Motor neuron (in vitro differentiated cells): Measurements from ENCODE around the gene OCA2. TPM values are rescaled to one million over a fixed set of nuclear protein-coding genes. Genes with fewer than 3 reads are reported as not detected.
A peak's percentile ranks its signal among the peaks of the same experiment; 100 is the strongest.

Experiments
- ATAC-seq, 8 experiments: fragments of 200-7000 bp; cut with Tn5 transposase; replicated peaks in 6 of 8; 2 replicates each; pipeline ENCODE4 v1.8.0; 2021; ENCODE audit warnings: mild to moderate bottlenecking in 8 of 8, moderate library complexity in 8 of 8
- H3K27ac ChIP-seq, 2 donors: fragments of 250-450 bp; sonication (Bioruptor Pico); 2 replicates each; pipeline ENCODE4 v1.9.0; 2021; ENCODE audit warnings: antibody characterized with exemption in 2 of 2, mild to moderate bottlenecking in 2 of 2, moderate library complexity in 1 of 2
- H3K4me1 ChIP-seq, 2 donors: fragments of 250-450 bp; sonication (Bioruptor Pico); replicated peaks in 1 of 2; 2 replicates each; pipeline ENCODE4 v1.6.1; 2021; ENCODE audit warnings: antibody characterized with exemption in 2 of 2, mild to moderate bottlenecking in 2 of 2, moderate library complexity in 1 of 2
- H3K4me3 ChIP-seq, 5 donors: fragments of 250-450 bp; sonication (Bioruptor Pico); 2 replicates each; pipeline ENCODE4 v1.9.0; 2021; ENCODE audit warnings: antibody characterized with exemption in 5 of 5, mild to moderate bottlenecking in 5 of 5, moderate library complexity in 4 of 5
- WGBS, 10 experiments: fragments of 450-650 bp; shearing (Covaris generic); methylation state at CpG; one replicate each; pipeline ENCODE4 v1.0.0; 2022; 5-methylcytosine and 5-hydroxymethylcytosine counted together
- in situ Hi-C, 9 experiments: fragments of 400-800 bp; cut with MboI; loops; one replicate each; pipeline ENCODE4 v1.15.0; 2021; ENCODE audit warnings: low sequenced_read_pairs in 9 of 9, low pct_unique_long_range_greater_than_20kb in 2 of 9; ENCODE audit not compliant: unreplicated experiment in 9 of 9
- total RNA-seq, 8 experiments: library from RNA; unstranded; fragments of 300-600 nt; gene quantifications; 2 replicates each; pipeline versions ENCODE4 v1.2.3 to v1.2.4, GENCODE V29; 2022

Gene OCA2
- total RNA-seq, 8 experiments from 2014 or later, result 0.16 to 1.9 (median 0.29) TPM; not detected in 2

GRCh38 chr15:28082891-28083684 lies 16.0 kb downstream of the OCA2 start:
- WGBS, 10 experiments, result 45 to 87% (median 67%) methylated on average over 1 to 8 of the region's 11 CpGs; no CpG with 5 or more reads in 1 of the 10 experiments
- peaks cover 2 to 3% of the 10 kb centered on the region in 2 donors for H3K4me1 ChIP-seq
- in situ Hi-C loops, result no loop called here
- peak in 1 of 8 experiments; percentile 1 for ATAC-seq
- no peak overlapping the region for H3K27ac ChIP-seq
- no peak overlapping the region for H3K4me3 ChIP-seq

- H3K4me3 ChIP-seq, result no peak overlapping the region
- 57 to 100% (median 93%) methylated on average over 1 to 10 of the region's 20 CpGs; no CpG with 5 or more reads in 5 of the 10 experiments for WGBS, 10 experiments
- in situ Hi-C loops, result no loop called here
- H3K27ac ChIP-seq, result no peak overlapping the region
- H3K4me1 ChIP-seq, result peaks cover 2 to 3% of the 10 kb centered on the region in 2 donors
- no peak for ATAC-seq
Measured at GRCh38 chr15:28081594-28081993, 17.5 kb downstream of the OCA2 start.

- Histone ChIP-seq H3K27ac (no peak overlapping the region), H3K4me1 (peaks cover 2 to 3% of the 10 kb centered on the region in 2 donors), H3K4me3 (no peak overlapping the region)
- ATAC-seq, result peak; percentile 60 to 98 (median 77)
- in situ Hi-C loops, result no loop called here
- WGBS, 10 experiments, result 0 to 80% (median 46%) methylated on average over 1 to 8 of the region's 8 CpGs; no CpG with 5 or more reads in 2 of the 10 experiments
Measured at GRCh38 chr15:28080386-28080785, 18.7 kb downstream of the OCA2 start.

GRCh38 chr15:28079313-28079969 lies 19.7 kb downstream of the OCA2 start:
- in situ Hi-C loops, result no loop called here
- Histone ChIP-seq H3K27ac (no peak overlapping the region), H3K4me3 (no peak overlapping the region), H3K4me1 (peaks cover 2 to 3% of the 10 kb centered on the region in 2 donors)
- WGBS, 10 experiments, result 83 to 100% (median 96%) methylated on average over 1 to 2 of the region's 9 CpGs; no CpG with 5 or more reads in 6 of the 10 experiments
- ATAC-seq, result no peak

GRCh38 chr15:28078191-28078719 lies 20.9 kb downstream of the OCA2 start:
- Histone ChIP-seq H3K27ac (no peak overlapping the region), H3K4me1 (peaks cover 2 to 3% of the 10 kb centered on the region in 2 donors), H3K4me3 (no peak overlapping the region)
- in situ Hi-C loops, result no loop called here
- peak in 2 of 8 experiments; percentile 31 to 39 for ATAC-seq
- WGBS, 10 experiments, result 33% methylated on average over 1 of the region's 1 CpG; no CpG with 5 or more reads in 9 of the 10 experiments

- ATAC-seq, result peak in 1 of 8 experiments; percentile 10
- peaks cover 2 to 3% of the 10 kb centered on the region in 2 donors for H3K4me1 ChIP-seq
- 0 to 100% (median 56%) methylated on average over 1 of the region's 1 CpG; no CpG with 5 or more reads in 2 of the 10 experiments for WGBS, 10 experiments
- H3K4me3 ChIP-seq, result no peak overlapping the region
- no peak overlapping the region for H3K27ac ChIP-seq
- in situ Hi-C loops, result no loop called here
Measured at GRCh38 chr15:28075573-28075972, 23.5 kb downstream of the OCA2 start.

- H3K4me3 ChIP-seq, result no peak overlapping the region
- 40 to 100% (median 73%) methylated on average over 1 of the region's 1 CpG; no CpG with 5 or more reads in 4 of the 10 experiments for WGBS, 10 experiments
- in situ Hi-C loops, result no loop called here
- no peak overlapping the region for H3K27ac ChIP-seq
- no peaks in the 10 kb centered on the region for H3K4me1 ChIP-seq
- ATAC-seq, result no peak
Measured at GRCh38 chr15:28068930-28069329, 30.2 kb downstream of the OCA2 start.

- H3K4me1 ChIP-seq, result no peaks in the 10 kb centered on the region
- no peak overlapping the region for H3K4me3 ChIP-seq
- in situ Hi-C loops, result no loop called here
- H3K27ac ChIP-seq, result no peak overlapping the region
- WGBS, 10 experiments, result 6 to 71% (median 26%) methylated on average over 1 to 3 of the region's 3 CpGs; no CpG with 5 or more reads in 2 of the 10 experiments
- ATAC-seq, result no peak
Measured at GRCh38 chr15:28066231-28066630, 32.9 kb downstream of the OCA2 start.

GRCh38 chr15:28060005-28060404 lies 39.1 kb downstream of the OCA2 start:
- Histone ChIP-seq H3K4me3 (no peak overlapping the region), H3K27ac (no peak overlapping the region), H3K4me1 (no peaks in the 10 kb centered on the region)
- WGBS, 10 experiments, result 58 to 100% (median 96%) methylated on average over 1 to 3 of the region's 8 CpGs; no CpG with 5 or more reads in 4 of the 10 experiments
- ATAC-seq, result no peak
- in situ Hi-C loops, result no loop called here

- ATAC-seq, result no peak
- Histone ChIP-seq H3K27ac (no peak overlapping the region), H3K4me3 (no peak overlapping the region), H3K4me1 (no peaks in the 10 kb centered on the region)
- in situ Hi-C loops, result no loop called here
- WGBS, 10 experiments, result 40 to 90% (median 80%) methylated on average over 1 to 4 of the region's 6 CpGs; no CpG with 5 or more reads in 5 of the 10 experiments
Measured at GRCh38 chr15:28058082-28058481, 41.0 kb downstream of the OCA2 start.

- 0 to 100% (median 72%) methylated on average over 1 to 5 of the region's 5 CpGs; no CpG with 5 or more reads in 3 of the 10 experiments for WGBS, 10 experiments
- in situ Hi-C loops, result no loop called here
- Histone ChIP-seq H3K4me1 (no peaks in the 10 kb centered on the region), H3K4me3 (no peak overlapping the region), H3K27ac (no peak overlapping the region)
- ATAC-seq, result no peak
Measured at GRCh38 chr15:28051955-28052633, 47.0 kb downstream of the OCA2 start.

GRCh38 chr15:28049581-28049980 lies 49.5 kb downstream of the OCA2 start:
- H3K4me3 ChIP-seq, result no peak overlapping the region
- in situ Hi-C loops, result no loop called here
- ATAC-seq, result no peak
- 0 to 100% (median 67%) methylated on average over 1 to 3 of the region's 3 CpGs; no CpG with 5 or more reads in 1 of the 10 experiments for WGBS, 10 experiments
- H3K4me1 ChIP-seq, result peaks cover under 1 to 3% of the 10 kb centered on the region in 2 donors
- H3K27ac ChIP-seq, result no peak overlapping the region
